Fibroblast of mammary gland (primary cell): ENCODE measurements around the gene RTP2.

Experiments
- DNase-seq: peaks from one replicate; pipeline ENCODE4 v3.0.0-alpha.2; 2010; ENCODE audit warnings: low read depth
- H3K4me3 ChIP-seq: 2 replicates; pipeline ENCODE4 v1.5.1; 2011; ENCODE audit warnings: low read depth, mild to moderate bottlenecking, low read length, moderate library complexity; ENCODE audit not compliant: control insufficient read depth
- TF ChIP-seq, protein P1 (sequence below): conservative IDR thresholded peaks from 2 replicates; pipeline ENCODE4 v1.5.1; 2011; ENCODE audit warnings: low read depth, low read length, inconsistent platforms; ENCODE audit not compliant: control insufficient read depth, insufficient read depth

The RTP2 gene

DNA sequence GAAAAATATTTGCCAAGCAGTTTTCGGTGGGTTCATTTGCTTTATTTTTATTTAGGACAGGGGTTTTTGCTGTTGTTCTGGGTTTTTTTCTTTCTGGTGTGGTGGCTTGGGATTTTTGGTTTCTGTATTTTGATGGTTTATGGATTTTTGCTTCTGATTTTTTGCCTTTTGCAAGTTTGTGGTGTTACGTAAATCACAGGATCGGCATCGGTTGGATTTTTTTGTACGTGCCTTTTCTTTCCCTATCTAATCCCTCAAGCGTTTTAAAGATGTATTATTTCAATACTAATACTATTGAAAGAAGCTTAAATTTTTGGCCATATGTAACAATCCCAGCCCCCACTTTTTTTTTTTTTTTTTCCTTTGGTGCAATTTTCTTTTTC is 43.7 kb upstream of the RTP2 start:
- H3K4me3 ChIP-seq = peak overlapping the region; percentile 99
- DNase-seq = peak; percentile 21
- TF ChIP-seq, protein P1, sequence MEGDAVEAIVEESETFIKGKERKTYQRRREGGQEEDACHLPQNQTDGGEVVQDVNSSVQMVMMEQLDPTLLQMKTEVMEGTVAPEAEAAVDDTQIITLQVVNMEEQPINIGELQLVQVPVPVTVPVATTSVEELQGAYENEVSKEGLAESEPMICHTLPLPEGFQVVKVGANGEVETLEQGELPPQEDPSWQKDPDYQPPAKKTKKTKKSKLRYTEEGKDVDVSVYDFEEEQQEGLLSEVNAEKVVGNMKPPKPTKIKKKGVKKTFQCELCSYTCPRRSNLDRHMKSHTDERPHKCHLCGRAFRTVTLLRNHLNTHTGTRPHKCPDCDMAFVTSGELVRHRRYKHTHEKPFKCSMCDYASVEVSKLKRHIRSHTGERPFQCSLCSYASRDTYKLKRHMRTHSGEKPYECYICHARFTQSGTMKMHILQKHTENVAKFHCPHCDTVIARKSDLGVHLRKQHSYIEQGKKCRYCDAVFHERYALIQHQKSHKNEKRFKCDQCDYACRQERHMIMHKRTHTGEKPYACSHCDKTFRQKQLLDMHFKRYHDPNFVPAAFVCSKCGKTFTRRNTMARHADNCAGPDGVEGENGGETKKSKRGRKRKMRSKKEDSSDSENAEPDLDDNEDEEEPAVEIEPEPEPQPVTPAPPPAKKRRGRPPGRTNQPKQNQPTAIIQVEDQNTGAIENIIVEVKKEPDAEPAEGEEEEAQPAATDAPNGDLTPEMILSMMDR = no peak

DNA sequence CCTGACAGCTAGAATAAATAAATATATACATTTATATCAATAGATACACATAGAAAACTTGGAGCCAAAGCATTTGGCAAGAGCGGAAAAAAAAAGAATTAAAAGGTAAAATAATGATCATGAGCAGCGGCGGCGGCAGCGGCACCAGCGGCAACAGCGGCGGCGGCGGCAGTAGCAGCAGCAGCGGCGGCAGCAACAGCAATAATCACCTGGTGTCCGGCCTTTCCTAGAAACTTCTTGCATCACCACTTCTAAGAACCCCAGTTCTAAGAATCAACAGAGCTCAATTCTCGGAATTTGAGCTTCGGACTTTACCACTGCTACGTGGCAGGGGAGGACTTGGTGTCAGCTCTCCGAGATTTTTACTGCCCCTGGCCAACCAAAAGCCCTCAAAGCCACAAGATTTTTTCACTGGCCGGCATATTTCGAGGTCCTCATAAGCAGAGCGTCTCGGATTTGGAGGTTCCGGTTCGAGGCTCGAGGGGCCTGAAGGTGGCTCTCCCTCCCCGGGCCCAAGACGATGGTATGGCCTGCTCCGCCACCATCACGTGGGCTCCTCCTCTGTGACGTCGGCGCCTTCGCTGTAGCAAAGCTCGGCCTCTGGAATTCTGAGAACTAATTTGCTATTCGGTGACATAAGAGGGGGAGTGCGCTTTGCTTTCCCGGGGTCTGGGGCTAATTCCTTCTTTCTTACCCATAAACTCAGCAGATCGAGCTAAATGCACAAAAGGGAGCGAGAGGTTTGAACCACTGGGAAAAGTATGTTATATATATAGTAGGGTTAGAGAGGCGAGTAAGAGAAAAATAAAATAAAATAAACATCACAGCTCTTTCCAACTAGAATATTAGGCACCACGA is 43.1 kb upstream of the RTP2 start, which contains the start of gene BCL6:
Gene BCL6, minus strand, starts transcription at position 268 of the 858 bp plus-strand sequence. CDS start 11,775 bp downstream, outside the sequence.
- H3K4me3 ChIP-seq = peak within 1 kb of the TSS; percentile 99
- DNase-seq = peak; percentile 99
- TF ChIP-seq, protein P1 = no peak

DNA sequence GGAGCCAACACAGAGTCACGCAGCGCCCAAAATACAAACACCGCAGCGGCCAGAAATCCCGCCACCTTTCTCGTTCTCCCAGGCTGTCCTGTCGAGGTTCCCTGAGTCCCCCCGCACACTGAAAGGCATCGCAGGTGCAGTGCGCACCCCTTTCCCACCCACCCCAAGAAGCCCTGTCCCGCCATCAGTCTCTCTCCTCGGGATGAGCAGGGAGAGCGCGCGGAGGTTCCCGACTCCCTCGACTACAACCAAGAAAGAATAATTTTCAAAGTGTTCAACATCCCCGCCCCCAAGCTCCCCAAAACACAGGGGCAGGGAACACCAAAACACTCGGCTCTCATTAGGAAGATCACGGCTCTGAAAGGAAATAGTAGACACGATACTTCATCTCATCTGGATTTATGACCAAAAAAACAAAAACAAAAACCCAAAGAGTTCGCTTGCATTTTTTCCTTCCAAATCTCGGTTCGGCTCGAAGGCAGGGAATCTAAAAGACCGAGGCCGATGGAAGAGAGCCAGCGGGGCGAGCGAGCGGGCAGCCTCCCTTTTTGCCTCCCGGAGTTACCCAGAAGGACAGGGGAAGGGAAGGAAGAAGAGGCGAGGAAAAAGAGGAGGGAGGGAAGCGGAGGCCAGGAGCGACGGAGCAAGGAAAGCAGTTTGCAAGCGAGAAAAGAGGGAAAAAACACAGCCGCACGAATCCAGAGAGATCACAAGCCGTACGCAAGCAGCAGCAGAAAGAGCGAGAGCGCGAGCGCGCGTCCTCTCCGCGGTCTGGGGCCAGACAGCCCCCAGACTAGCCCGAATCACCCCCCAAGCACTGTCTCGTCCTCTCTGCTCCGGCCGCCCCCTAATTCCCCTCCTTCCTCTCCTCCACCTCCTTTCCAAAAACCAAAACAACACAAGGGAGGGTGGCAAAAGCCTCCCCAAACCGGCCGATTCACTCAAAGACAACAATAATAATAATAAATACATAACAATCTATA is 42.1 kb upstream of the RTP2 start:
- DNase-seq = peak; percentile 36
- peak overlapping the region; percentile 99 for H3K4me3 ChIP-seq
- TF ChIP-seq, protein P1 = no peak

DNA sequence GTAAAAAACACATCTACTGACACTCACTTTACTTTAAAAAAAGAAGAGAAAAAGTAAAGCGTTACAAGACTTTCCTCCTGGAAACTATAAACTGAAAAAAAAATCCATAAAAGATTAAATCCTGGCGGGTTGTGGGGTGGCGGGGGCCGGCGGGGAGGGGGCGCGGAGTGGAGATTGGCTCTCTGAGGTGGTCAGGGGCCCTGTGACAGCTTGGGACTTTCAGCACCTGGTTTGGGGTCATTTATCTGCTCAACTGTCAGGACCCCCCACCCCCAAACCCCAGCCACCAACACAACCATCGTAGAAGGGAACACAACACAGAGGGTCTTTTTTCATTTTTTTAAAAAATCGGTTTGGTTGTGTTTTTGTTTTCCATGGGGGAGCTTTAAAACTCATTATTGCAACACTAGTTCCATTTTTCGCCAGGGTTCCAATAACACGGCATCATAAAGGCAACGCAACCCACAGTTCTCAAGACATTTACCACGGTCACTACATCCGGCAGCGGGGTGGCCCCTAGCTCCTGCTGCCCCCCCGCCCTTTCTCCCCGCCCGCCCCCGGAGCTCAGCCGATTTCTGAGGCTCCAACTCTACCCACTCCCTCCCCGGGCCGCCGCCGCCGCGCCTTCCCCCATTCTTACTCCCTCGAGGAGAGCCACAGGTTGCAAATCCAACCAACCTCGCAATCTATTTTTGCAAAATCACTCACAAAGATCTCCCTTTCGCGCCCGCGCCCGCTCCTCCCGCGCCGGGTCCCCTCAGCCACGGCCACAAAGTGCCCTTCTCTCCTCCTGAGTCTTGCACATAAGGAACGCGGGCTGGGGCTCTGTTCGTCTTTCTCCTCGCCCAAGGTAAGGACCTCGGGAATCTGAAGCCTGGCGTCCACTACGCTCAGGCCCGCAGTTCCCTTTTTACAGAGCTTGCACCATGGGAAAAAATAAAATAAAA is 41.1 kb upstream of the RTP2 start:
- peak; percentile 69 for DNase-seq
- TF ChIP-seq, protein P1 = no peak
- H3K4me3 ChIP-seq = peak overlapping the region; percentile 99

DNA sequence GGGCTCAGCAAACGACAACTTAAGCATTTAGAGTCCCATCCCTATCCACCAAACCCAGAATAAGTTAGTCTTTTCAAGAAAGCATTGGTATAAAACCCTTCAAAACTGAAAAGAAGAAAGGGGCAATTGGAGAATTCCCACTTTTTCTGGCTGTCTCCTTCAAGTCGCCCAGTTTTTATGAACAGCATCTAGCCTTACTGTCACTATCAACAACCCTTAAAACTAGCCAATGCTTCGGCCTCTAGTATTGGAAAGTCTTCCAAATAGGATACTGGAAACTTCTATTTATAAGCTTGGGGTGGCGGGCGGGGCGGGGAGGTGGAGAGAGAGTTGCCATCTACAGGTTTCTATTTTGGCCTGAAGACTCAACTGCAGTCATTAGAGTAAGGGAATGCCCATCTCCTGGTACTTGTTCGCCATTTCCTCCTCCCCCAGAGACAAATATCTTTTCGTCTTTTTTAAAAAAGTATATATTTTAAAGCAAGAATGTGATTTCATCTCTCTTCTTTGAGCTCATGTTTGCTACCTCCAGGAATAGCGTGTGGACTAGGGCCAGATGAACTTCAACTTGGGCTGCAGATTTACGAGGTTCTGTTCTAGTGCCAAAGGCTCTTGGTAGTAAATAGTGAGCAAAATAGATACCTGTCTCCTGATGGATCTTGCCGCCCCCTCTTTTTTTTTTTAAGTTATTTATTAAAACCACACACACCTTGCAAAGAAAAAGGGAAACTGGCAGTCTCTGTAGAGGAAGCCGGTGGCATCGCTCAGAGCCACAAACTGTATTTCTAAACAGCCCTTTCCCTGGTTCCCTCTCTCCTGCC is 40.2 kb upstream of the RTP2 start:
- peak; percentile 74 for DNase-seq
- TF ChIP-seq, protein P1 = no peak
- H3K4me3 ChIP-seq = peak overlapping the region; percentile 99
